ENCODE measurements around the gene TSSC4.

Gene TSSC4

GRCh38 chr11:2435288-2436012 lies 34.9 kb downstream of the TSSC4 start:
- DNase-seq = no peak

DNA sequence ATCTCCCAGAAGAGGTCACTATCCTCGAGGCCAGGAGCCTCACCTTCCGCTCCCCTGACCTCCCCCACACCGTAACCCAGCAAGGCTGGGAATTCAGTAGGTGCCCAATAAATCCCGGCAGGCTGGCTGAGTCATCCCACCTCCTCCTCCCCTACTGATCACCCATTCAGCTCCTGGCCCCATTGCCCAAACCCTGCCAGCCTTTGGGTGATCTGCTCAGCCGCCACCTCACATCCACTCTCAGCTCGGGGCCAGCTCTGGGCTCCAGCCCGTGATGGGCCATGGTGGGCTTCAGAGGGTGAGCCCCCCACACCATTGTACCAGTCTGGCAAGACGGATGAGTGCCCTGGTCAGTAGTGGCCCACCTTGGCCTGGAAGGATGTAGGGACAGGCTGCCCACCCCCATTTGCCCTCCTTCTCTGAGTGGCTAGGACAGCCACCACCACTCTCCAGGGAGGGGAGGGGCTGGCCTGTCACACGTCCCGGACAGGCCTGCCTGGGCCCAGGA lies 35.5 kb downstream of the TSSC4 start:
- DNase-seq = no peak

- no peak for DNase-seq
Measured at GRCh38 chr11:2436521-2437031, 36.0 kb downstream of the TSSC4 start.

DNA sequence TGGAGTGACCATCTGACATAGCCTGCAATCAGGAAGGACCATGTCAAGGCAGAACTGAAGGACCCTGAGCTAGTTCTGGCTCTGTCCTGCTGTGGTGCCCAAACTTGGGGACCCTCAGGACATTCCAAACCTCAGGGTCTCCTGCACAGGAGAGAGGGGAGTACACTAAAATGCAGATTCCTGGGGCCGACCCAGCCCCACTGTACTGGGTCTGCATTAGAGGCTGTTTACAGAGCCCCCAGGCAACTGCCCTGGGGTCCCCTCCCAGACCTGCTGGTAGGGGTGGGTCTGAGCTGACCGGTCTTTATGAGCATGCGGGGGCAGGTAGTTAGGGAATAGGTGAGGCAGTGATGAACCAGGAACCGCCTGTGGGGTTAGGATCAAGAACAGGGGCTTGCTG lies 37.0 kb downstream of the TSSC4 start:
- DNase-seq = no peak

GRCh38 chr11:2439820-2440219 lies 39.3 kb downstream of the TSSC4 start:
- DNase-seq = no peak

GRCh38 chr11:2440646-2441045 lies 40.1 kb downstream of the TSSC4 start:
- DNase-seq = no peak

DNA sequence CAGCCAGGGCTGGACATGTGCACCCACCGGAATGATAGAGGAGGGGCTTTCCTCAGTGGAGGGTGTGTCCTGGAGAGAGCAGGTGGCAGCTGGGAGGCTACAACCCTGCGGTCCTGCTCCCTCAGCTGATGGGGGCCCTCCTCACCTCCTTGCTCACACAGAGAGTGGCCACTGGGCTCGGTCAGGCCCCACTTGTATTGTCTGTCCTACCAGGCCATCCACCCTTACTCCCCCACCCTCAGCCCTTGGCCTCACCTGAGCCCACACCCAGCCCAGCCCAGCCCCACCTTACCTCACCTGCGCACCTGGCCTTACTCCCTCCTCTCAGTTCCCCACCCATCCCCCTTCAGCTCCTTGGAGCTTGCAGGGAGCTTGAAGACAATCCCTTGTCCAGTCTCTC lies 40.6 kb downstream of the TSSC4 start:
- no peak for DNase-seq

- no peak for DNase-seq
Measured at GRCh38 chr11:2442589-2442988, 42.0 kb downstream of the TSSC4 start.

- DNase-seq = no peak
Measured at GRCh38 chr11:2443406-2443805, 42.9 kb downstream of the TSSC4 start.

GRCh38 chr11:2443881-2444820 lies 43.6 kb downstream of the TSSC4 start, which contains the start of gene TRPM5:
Gene TRPM5, minus strand, starts transcription at chr11:2444514. Its CDS starts 21,478 bp downstream, at chr11:2423036.
- no peak for DNase-seq

DNA sequence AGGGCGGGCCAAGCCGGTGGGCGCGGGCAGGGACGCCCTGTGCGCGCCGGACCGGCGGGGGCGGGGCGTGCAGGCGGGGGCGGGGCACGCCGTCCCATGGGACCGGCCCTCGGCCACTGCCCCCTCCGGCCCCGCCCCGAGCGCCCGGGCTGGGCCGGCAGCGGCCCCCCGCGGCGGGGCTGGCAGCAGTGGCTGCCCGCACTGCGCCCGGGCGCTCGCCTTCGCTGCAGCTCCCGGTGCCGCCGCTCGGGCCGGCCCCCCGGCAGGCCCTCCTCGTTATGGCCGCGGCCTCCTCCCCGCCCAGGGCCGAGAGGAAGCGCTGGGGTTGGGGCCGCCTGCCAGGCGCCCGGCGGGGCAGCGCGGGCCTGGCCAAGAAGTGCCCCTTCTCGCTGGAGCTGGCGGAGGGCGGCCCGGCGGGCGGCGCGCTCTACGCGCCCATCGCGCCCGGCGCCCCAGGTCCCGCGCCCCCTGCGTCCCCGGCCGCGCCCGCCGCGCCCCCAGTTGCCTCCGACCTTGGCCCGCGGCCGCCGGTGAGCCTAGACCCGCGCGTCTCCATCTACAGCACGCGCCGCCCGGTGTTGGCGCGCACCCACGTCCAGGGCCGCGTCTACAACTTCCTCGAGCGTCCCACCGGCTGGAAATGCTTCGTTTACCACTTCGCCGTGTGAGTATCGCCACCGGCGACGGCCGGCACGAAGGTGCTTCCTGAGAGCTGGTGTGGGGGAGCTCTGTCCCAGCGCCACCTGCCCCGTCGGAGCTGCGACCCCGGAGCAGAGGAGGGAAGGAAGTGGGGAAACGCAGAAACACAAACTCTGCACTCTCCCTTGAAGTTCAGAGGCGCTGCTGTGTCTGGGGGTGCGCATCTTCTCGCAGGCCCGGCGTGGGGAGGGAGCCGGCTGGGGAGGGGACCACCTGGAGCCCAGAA lies 44.5 kb downstream of the TSSC4 start, which contains the start of gene KCNQ1:
Gene KCNQ1, plus strand, starts transcription at position 188 of the 925 bp plus-strand sequence. Its CDS starts 91 bp downstream, at position 279.
- no peak for DNase-seq

DNA sequence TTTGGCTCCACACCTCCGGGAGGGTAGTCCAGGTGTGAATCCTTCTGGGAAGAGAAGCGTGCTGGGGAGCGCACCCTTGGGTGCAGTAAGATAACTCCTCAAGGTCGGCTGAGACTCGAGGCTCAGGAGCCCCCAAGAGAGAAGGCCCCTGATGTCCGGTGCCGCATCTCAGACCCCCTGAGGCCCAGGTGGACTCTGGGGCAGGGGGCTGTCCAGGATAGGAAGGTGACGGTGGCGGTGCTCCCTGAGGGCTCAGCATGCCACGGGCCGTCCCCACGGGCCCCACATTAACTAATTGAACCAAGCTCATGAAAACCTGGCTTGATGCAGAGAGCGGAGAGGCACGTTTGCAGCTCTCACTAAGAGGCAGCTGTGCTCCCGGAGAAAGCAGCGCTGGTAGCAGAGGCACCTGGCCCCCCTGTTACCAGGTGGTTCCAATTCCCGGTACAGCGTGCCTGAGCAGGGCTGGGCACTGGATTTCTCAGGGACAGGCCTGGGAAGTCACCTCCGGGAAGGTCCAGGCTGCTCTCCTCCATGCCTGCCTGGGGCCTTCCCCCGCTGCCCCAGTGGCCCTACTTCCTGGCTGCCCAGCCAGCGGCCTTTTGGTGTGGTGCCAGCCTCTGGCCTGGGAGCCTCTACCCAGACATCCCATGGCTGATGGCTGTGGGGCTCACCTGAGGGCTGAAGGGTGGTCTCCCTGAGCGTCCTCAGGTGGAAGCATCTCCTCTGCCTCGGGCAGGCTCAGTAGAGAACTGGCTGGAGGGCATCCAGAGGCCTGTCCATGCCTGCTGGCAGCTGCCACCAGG lies 45.4 kb downstream of the TSSC4 start:
- DNase-seq = no peak

GRCh38 chr11:2446590-2447252 lies 46.2 kb downstream of the TSSC4 start:
- DNase-seq = no peak

- DNase-seq = no peak
Measured at GRCh38 chr11:2447253-2447950, 46.9 kb downstream of the TSSC4 start.

- no peak for DNase-seq
Measured at GRCh38 chr11:2447951-2448650, 47.6 kb downstream of the TSSC4 start.

- no peak for DNase-seq
Measured at GRCh38 chr11:2448661-2449547, 48.4 kb downstream of the TSSC4 start.

DNA sequence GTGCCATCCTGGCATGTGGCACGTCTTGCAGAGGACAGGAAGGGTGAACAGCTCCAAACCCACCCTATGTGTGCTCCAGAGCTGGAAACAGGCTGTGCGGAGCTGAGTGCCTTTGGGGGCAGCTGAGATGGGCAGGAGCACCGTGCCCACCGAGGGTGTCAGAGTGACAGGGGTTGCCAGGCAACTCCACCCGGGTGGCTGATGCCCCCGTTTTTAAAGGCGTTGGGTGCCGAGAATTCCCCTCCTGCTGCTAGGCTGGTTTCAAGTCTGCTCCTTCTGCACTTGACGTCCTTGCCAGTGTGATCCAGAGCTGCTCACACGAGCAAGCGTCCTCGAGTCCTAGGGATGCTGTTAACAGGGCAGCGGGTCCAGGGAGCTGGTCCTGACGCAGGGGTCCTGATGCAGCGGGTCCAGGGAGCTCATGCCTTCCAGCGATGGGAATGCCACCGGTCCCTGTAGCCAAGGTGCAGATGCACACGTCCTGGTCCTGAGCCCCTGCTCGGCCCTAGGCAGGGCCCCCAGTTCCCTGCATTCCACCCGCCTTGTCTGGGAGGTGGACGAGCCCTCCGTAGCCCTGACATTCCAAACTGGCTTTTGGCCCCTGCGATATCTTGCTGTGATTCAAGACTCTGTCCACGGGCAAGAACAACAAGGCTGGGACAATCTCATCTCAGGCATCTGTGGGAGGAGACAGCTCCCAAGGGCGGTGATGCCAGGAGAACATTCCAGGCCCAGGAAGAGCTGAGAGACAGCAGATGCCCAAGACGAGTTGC lies 49.2 kb downstream of the TSSC4 start:
- no peak for DNase-seq
